Fibroblast of lung (primary cell): ENCODE results near the gene HOPX. TPM values are rescaled to one million over a fixed set of nuclear protein-coding genes. Genes with fewer than 3 reads are reported as not detected.
A peak's percentile ranks its signal among the peaks of the same experiment; 100 is the strongest.

Source experiments
- DNase-seq, 2 donors: peaks; one replicate each; pipeline versions ENCODE4 v3.0.0 to v3.0.0-alpha.2; 2010; ENCODE audit warnings: low read depth in 2 of 2
- H2AFZ ChIP-seq: 2 replicates; pipeline ENCODE4 v1.5.1; 2012; ENCODE audit warnings: low read length, control low read depth, inconsistent platforms
- H3K27ac ChIP-seq: 2 replicates; pipeline ENCODE4 v1.5.1; 2011; ENCODE audit warnings: low read length, control low read depth; ENCODE audit not compliant: insufficient read depth
- H3K27me3 ChIP-seq: 2 replicates; pipeline ENCODE4 v1.5.1; 2011; ENCODE audit warnings: mild to moderate bottlenecking, low read length; ENCODE audit not compliant: control insufficient read depth, insufficient read depth
- H3K36me3 ChIP-seq: 2 replicates; pipeline ENCODE4 v1.5.1; 2011; ENCODE audit warnings: low read length; ENCODE audit not compliant: control insufficient read depth, insufficient read depth
- H3K4me1 ChIP-seq: 2 replicates; pipeline ENCODE4 v1.5.1; 2011; ENCODE audit warnings: low read length; ENCODE audit not compliant: control insufficient read depth, insufficient read depth; ENCODE audit errors: extremely low read depth
- H3K4me2 ChIP-seq: 2 replicates; pipeline ENCODE4 v1.5.1; 2011; ENCODE audit warnings: low read length, control low read depth; ENCODE audit not compliant: insufficient read depth; ENCODE audit errors: extremely low read depth
- H3K4me3 ChIP-seq, 4 experiments: fragments of 200-600 bp in 1 of 4; sonication (generic) in 1 of 4; replicated peaks in 1 of 4; 2 replicates each; pipeline ENCODE4 v1.5.1; 2011 to 2016; ENCODE audit warnings: low read length in 4 of 4, low read depth in 3 of 4, mild to moderate bottlenecking in 3 of 4, control low read depth in 2 of 4, inconsistent platforms in 1 of 4, mixed read lengths in 1 of 4; ENCODE audit not compliant: insufficient read depth in 1 of 4; ENCODE audit errors: control extremely low read depth in 1 of 4
- H3K79me2 ChIP-seq: 2 replicates; pipeline ENCODE4 v1.5.1; 2012; ENCODE audit warnings: mild to moderate bottlenecking, low read length, inconsistent platforms; ENCODE audit not compliant: control insufficient read depth, insufficient read depth
- H3K9ac ChIP-seq: 2 replicates; pipeline ENCODE4 v1.5.1; 2011; ENCODE audit warnings: mild to moderate bottlenecking, low read length, control low read depth; ENCODE audit not compliant: insufficient read depth
- H3K9me3 ChIP-seq: 2 replicates; pipeline ENCODE4 v1.5.1; 2012; ENCODE audit warnings: low read depth, low read length; ENCODE audit not compliant: control insufficient read depth, insufficient read depth
- H4K20me1 ChIP-seq: 2 replicates; pipeline ENCODE4 v1.5.1; 2011; ENCODE audit warnings: low read length; ENCODE audit not compliant: control insufficient read depth, insufficient read depth; ENCODE audit errors: extremely low read depth
- EZH2 ChIP-seq: IDR thresholded peaks from 2 replicates; pipeline ENCODE4 v1.5.1; 2012; ENCODE audit warnings: low read length, control low read depth, mild to moderate bottlenecking; ENCODE audit errors: missing control alignments
- polyA plus RNA-seq, 2 donors: library from polyadenylated mRNA; depleted of rRNA in 1 of 2; stranded (reverse) in 1 of 2; unstranded in 1 of 2; fragments of >200 nt; gene quantifications; 2 replicates each; pipeline ENCODE4 v1.2.1, GENCODE V29; 2011 to 2012; ENCODE audit warnings: missing spikeins in 1 of 2
- total RNA-seq: library from RNA; depleted of rRNA; stranded (reverse); fragments of >200 nt; gene quantifications from 2 replicates; pipeline ENCODE4 v1.2.1, GENCODE V29; 2014
- TF ChIP-seq, protein P1 (sequence below), 2 donors: IDR thresholded peaks in 1 of 2; conservative IDR thresholded peaks in 1 of 2; 1 replicate in 1 of 2; 2 replicates in 1 of 2; pipeline ENCODE4 v1.5.1; 2011 to 2012; ENCODE audit warnings: low read length in 2 of 2, control low read depth in 1 of 2, inconsistent platforms in 1 of 2, low read depth in 1 of 2, mild to moderate bottlenecking in 1 of 2

Gene HOPX
- total and polyA plus RNA-seq, 2 donors (not counting 1 experiment from before 2014, with no cell fraction given) = 2.4 to 11.4 TPM

DNA sequence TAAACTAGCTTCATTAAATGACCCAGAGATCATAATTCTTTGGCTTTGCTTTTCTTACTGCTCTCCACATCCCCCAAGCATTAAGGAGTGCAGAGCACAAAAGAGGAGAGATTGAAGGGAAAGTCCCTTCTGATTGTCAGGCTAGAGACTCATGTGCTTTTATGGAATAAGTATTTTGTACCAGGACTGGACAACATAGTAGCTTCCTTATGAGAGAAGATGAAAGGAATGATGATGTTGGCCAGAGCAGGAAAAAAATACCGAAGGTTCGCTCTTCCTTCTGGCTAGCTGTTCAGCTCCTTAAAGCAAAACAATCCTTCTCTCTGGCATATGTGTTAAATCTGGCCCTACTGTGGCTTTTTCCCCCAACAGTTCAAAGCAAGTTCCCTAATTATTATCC, 53.1 kb downstream of the HOPX start:
- no peak overlapping the region for H2AFZ ChIP-seq
- no peaks in the 10 kb centered on the region for H3K9me3 ChIP-seq
- H3K27ac ChIP-seq = no peak overlapping the region
- no peak overlapping the region for H3K4me2 ChIP-seq
- H3K4me3 ChIP-seq = no peak overlapping the region
- no peaks in the 10 kb centered on the region for H3K36me3 ChIP-seq
- no peaks in the 10 kb centered on the region for H4K20me1 ChIP-seq
- no peak overlapping the region for H3K9ac ChIP-seq
- H3K79me2 ChIP-seq = no peaks in the 10 kb centered on the region
- H3K4me1 ChIP-seq = peaks cover 5% of the 10 kb centered on the region
- no peaks in the 10 kb centered on the region for H3K27me3 ChIP-seq
- no peak for TF ChIP-seq EZH2
- TF ChIP-seq, protein P1, sequence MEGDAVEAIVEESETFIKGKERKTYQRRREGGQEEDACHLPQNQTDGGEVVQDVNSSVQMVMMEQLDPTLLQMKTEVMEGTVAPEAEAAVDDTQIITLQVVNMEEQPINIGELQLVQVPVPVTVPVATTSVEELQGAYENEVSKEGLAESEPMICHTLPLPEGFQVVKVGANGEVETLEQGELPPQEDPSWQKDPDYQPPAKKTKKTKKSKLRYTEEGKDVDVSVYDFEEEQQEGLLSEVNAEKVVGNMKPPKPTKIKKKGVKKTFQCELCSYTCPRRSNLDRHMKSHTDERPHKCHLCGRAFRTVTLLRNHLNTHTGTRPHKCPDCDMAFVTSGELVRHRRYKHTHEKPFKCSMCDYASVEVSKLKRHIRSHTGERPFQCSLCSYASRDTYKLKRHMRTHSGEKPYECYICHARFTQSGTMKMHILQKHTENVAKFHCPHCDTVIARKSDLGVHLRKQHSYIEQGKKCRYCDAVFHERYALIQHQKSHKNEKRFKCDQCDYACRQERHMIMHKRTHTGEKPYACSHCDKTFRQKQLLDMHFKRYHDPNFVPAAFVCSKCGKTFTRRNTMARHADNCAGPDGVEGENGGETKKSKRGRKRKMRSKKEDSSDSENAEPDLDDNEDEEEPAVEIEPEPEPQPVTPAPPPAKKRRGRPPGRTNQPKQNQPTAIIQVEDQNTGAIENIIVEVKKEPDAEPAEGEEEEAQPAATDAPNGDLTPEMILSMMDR (conservative IDR thresholded peaks at IDR 0.05 in 1 of 2, IDR thresholded peaks at IDR 0.05 in 1 of 2; ENCODE audit: low read depth in 1 of 2, low read length in 2 of 2) = no peak
- peak in 1 of 2 donors; percentile 49 for DNase-seq

DNA sequence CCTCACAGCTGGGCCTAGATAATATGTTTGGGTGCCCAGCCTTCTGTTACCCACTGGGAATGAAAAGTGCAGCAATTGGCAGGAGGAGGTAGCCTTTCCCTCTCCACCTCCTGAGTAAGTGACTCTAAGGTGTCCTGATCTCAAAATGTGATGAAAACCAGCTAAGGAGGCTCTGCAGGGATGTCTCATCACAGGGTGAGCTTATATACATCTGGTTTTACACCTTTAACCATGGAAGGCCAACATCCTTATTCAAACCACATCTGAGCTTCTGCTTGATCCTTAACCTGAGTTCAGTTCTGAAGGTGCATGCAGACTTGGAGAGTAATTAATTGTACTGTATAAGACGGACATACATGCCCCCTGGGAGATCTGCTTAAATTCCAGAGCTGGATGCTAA, 53.7 kb downstream of the HOPX start:
- no peaks in the 10 kb centered on the region for H3K36me3 ChIP-seq
- TF ChIP-seq, protein P1 (conservative IDR thresholded peaks at IDR 0.05 in 1 of 2, IDR thresholded peaks at IDR 0.05 in 1 of 2; ENCODE audit: low read depth in 1 of 2, low read length in 2 of 2) = no peak
- TF ChIP-seq EZH2 = no peak
- no peak overlapping the region for H3K4me3 ChIP-seq
- DNase-seq = no peak
- H3K27ac ChIP-seq = no peak overlapping the region
- no peaks in the 10 kb centered on the region for H3K9me3 ChIP-seq
- no peak overlapping the region for H3K9ac ChIP-seq
- no peaks in the 10 kb centered on the region for H4K20me1 ChIP-seq
- no peaks in the 10 kb centered on the region for H3K79me2 ChIP-seq
- no peak overlapping the region for H2AFZ ChIP-seq
- H3K4me2 ChIP-seq = no peak overlapping the region
- H3K4me1 ChIP-seq = peaks cover 5% of the 10 kb centered on the region
- no peaks in the 10 kb centered on the region for H3K27me3 ChIP-seq

DNA sequence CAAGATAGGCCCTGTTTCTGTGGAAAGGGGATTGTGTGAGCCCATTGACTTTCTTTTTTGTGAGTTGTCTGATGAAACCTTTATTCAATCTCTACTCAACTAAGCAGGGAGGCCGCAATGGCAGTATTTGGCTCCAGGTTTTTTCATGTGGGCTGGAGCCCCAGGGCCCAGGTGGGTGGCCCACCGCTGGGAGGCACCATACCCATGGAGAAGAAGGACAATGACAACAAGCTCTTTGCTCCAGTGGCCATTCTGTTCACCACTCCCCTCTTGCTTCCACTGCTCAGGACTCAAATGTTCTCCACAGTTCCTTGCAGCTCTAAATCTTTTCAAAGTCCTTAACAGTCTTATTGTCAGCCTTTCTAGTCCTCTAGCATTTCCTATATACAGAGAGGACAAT, 54.1 kb downstream of the HOPX start:
- no peak for TF ChIP-seq EZH2
- TF ChIP-seq, protein P1 (conservative IDR thresholded peaks at IDR 0.05 in 1 of 2, IDR thresholded peaks at IDR 0.05 in 1 of 2; ENCODE audit: low read depth in 1 of 2, low read length in 2 of 2) = no peak
- Histone ChIP-seq H3K9me3 (no peaks in the 10 kb centered on the region), H3K4me2 (no peak overlapping the region), H3K27ac (no peak overlapping the region), H3K4me1 (peaks cover 5% of the 10 kb centered on the region), H3K9ac (no peak overlapping the region), H3K27me3 (no peaks in the 10 kb centered on the region), H2AFZ (no peak overlapping the region), H4K20me1 (no peaks in the 10 kb centered on the region), H3K36me3 (no peaks in the 10 kb centered on the region), H3K79me2 (no peaks in the 10 kb centered on the region), H3K4me3 (no peak overlapping the region)
- DNase-seq = no peak
